Activated CD4-positive, alpha-beta T cell treated with anti-CD3 and anti-CD28 coated beads for 48 hours (primary cell): ENCODE data around the gene CERT1.
"Not testable (repeated sequence)": the region's sequence is repeated elsewhere in the genome, so short reads cannot be mapped to it uniquely, and the experiment has no call there.

ENCODE experiments used
- DNase-seq: peaks from one replicate; pipeline ENCODE4 v3.0.0-alpha.2; 2020

CERT1 gene

GRCh38 chr5:75522025-75522424 lies 10.6 kb upstream of the CERT1 start:
- no peak for DNase-seq

GRCh38 chr5:75521195-75521594 lies 9.8 kb upstream of the CERT1 start:
- no peak for DNase-seq

DNA sequence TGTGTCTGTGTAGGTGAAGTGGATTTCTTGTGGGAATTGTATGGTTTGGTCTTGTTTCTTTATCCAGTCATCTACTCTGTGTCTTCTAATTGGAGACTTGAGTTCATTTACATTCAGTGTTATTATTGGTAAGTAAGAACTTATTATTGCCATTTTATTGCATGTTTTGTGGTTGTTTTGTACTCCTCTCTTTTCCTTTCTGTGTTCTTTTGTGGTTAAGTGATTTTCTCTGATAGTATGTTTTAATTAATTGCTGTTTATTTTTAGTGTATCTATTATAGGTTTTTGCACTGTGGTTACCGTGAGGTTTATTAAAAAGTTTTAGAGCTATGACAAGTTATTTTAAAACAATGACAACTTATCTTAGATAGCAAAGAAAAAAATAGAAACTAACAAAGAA lies 8.3 kb upstream of the CERT1 start:
- no peak for DNase-seq

GRCh38 chr5:75514323-75514722 lies 2.9 kb upstream of the CERT1 start:
- no peak for DNase-seq

GRCh38 chr5:75513841-75514240 lies 2.4 kb upstream of the CERT1 start:
- DNase-seq = no peak

DNA sequence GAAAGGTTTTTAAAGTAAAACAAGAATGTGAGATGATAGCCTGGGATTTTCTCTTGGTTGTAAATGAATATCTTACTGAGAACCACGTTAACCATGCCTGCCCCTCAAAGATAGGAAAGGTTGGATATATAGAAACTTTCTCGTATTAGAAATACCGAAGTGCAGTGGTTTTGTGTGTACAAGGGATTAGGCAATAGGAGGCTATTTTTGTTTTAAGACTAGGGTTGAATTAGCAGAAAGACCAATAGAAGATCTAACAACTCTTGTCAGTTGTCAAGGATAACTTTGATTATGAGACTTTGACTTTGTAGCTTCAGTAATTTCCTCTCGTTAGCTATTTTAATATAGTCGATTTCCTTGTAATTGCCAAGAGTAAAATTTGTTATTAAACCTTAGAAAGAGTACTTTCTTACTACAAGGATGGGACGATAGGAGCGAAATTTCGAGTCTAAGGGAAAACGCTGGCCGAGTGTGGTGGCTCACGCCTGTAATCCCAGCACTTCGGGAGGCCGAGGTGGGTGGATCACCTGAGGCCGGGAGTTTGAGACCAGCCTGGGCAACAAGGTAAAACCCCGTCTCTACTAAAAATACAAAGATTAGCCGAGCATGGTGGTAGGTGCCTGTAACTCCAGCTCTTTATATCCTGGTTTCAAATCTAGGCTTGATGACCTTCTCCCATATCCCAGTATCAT lies 1.1 kb upstream of the CERT1 start:
- no peak for DNase-seq

GRCh38 chr5:75510836-75511434 lies 494 bp downstream of the CERT1 start:
- DNase-seq = peak; percentile 57

GRCh38 chr5:75510417-75510835 lies 1.0 kb downstream of the CERT1 start:
- no peak for DNase-seq

GRCh38 chr5:75509956-75510355 lies 1.5 kb downstream of the CERT1 start:
- no peak for DNase-seq

DNA sequence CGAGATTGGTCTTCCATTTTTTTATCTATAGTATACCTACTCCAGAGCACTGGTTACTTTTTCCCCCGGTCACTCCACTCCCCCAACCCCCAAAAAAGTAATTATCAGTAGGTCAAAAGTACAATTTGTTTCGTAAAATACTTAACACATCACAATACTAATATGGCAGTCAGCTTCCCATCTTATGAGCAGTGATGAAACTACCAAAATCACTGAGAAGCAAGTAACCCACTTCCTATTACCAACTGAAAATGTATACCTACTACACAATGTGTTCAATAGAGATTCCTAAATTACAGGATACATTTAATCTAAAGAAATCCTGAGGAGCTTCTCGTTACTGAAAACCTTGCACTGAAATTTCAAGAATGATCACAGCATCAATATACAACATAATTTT lies 1.9 kb downstream of the CERT1 start:
- DNase-seq = no peak

- DNase-seq = no peak
Measured at GRCh38 chr5:75507841-75508240, 3.6 kb downstream of the CERT1 start.

- DNase-seq = not testable (repeated sequence)
Measured at GRCh38 chr5:75505112-75505511, 6.3 kb downstream of the CERT1 start.

DNA sequence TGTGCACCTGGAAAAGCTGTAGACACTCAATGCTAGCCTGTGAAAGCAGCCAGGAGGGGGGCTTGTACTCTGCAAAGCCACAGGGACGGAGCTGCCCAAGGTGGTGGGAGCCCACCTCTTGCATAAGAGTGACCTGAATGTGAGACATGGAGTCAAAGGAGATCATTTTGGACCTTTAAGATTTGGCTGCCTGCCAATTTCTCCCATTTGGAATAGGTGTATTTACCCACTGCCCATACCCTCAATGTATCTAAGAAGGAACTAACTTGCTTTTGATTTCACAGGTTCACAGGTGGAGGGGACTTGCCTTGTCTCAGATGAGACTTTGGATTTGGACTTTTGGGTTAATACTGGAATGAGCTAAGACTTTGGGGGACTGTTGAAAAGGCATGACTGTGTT lies 12.6 kb downstream of the CERT1 start:
- DNase-seq = not testable (repeated sequence)

GRCh38 chr5:75498208-75498777 lies 13.1 kb downstream of the CERT1 start:
- no peak for DNase-seq

DNA sequence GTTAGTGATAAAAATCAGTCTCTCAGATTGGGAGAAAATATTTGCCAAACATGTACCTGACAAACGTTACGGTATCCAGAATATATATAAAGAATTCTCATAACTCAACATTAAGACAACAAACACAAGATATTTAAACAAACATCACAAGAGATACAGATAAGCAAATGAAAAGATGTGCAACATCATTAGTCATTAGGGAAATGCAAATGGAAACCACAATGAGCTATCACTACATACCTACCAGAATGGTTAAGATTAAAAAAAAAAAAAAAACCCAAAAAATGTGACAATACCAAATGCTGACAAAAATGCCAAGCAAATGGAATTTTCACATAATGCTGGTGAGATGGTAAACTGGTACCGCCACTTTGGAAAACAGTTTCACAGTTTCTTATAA lies 15.4 kb downstream of the CERT1 start:
- DNase-seq = no peak

DNA sequence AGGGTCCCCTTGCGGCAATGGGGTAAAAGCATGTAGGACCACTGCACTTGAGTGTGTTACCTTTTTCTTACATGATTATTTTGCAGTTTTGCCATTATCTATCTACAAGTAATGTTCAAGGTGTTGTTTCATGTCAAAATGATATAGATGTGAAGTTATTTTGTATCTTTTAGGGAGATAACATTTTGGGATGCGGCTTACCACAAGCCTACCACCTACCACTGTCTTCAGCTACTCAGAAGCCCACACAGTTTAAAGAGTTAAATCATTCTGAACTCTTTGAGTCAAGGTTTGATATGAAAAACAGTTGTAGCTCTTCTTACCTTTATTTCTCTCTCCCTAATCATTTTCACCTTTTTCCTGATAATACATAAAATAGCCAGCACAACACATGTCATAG lies 19.8 kb downstream of the CERT1 start:
- no peak for DNase-seq

GRCh38 chr5:75489847-75490246 lies 21.6 kb downstream of the CERT1 start:
- DNase-seq = not testable (repeated sequence)

DNA sequence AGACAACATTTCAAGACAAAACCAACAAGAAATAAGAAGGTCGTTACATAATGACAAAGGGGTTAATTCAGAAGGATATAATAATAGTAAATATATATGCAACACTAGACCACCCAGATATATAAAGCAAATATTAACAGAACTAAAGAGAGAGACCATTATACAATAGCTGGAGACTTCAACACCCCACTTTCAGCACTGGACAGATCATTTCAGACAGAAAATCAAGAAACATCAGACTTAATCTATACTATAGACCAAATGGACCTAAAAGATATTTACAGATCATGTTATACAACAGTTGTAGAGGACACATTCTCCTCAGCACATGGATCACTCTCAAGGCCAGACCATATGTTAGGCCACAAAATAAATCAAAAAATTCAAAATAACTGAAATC lies 26.8 kb downstream of the CERT1 start:
- no peak for DNase-seq

GRCh38 chr5:75482482-75482881 lies 28.9 kb downstream of the CERT1 start:
- no peak for DNase-seq

DNA sequence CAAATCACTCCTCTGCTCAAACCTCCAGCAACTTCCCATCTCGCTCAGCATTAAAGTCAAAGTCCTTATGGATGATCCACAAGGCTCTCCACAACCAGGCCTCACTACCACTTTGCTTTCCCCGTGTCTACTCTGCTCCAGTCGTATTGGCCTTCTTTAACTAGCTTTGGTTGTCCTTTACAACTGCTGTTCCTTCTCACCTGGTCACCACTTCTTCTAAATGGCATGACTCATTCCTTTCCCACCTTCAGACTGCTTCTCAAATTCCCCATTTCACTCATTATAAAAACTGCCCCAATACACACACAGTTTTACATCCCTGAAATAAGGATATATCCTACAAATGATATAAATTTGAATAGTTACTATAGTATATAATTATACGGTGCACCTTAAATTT lies 30.4 kb downstream of the CERT1 start:
- DNase-seq = no peak

DNA sequence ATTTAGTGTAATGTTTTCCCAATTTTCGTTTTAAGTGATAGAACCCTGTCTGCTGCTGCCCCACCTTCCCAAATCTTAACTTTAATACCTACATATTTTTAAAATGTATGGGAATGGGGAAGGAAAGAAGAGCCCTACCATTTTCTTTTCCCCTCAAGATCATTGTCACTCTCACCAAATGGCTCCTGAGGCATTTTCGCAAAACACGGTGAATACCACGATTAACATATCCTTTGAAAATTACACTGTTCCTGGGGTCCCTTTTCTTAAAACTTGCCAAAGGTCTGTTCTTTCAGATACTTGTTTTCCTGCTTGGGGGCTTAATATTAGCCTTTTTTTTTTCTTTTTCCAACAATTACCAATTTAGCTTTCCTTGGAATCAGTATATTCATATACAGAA lies 36.1 kb downstream of the CERT1 start:
- no peak for DNase-seq

GRCh38 chr5:75473463-75473862 lies 38.0 kb downstream of the CERT1 start:
- DNase-seq = no peak

DNA sequence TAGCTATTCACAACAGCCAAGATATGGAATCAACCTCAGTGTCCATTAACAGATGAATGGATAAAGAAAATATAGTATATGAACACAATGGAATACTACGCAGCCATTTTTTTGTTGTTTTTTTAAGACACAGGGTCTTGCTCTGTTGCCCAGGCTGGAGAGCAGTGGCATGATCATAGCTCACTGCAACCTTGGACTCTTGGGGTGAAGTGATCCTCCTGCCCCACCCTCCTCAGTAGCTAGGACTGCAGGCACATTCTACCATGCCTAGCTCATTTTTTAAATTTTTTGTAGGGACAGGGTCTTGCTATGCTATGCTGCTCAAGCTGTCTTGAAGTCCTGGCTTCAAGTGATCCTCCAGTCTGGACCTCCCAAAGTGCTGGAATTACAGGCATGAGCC lies 38.5 kb downstream of the CERT1 start:
- DNase-seq = no peak

DNA sequence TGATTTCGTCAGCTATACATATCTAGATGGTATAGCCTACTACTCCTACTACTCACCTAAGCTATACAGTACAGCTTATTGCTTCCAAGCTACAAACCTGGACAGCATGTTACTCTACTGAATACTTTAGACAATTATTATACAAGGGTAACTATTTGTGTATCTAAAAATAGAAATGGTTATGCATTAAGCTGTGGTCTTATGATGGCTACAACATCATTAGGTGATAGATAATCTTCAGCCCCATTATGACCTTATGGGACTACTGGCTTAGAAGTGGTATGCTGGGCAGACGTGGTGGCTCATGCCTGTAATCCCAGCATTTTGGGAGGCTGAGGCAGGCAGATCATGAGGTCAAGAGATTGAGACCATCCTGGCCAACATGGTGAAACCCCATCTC lies 40.2 kb downstream of the CERT1 start:
- DNase-seq = no peak

DNA sequence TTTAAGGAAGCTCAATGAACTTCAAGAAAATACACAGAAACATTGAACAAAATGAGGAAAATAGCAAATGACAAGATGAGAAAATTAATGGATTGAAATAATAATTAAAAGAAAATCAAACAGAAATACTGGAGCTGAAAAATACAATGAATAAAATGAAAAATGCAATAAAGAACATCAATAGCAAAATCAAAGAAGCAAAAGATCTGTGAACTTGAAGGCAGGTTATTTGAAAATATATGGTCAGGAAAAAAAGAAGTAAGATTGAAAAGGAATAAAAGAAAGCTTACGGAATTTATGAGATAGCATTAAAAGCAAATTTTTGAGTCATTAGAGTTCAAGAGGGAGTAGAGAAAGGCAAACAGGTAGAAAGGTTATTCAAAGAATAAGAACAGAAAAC lies 42.4 kb downstream of the CERT1 start:
- DNase-seq = no peak
